Astrocyte of the cerebellum (primary cell): ENCODE data around the gene TFB2M.
"Not testable (repeated sequence)": the region's sequence is repeated elsewhere in the genome, so short reads cannot be mapped to it uniquely, and the experiment has no call there.

Experiments
- DNase-seq: peaks from one replicate; pipeline ENCODE4 v3.0.0-alpha.2; 2011; ENCODE audit warnings: low read depth
- H3K4me3 ChIP-seq: 2 replicates; pipeline ENCODE4 v1.5.1; 2011; ENCODE audit warnings: mild to moderate bottlenecking, low read depth, low read length, moderate library complexity
- CTCF ChIP-seq: IDR thresholded peaks from 2 replicates; pipeline ENCODE4 v1.5.1; 2012; ENCODE audit warnings: low read length, low read depth, moderate library complexity, mild to moderate bottlenecking; ENCODE audit errors: missing control alignments
- in situ Hi-C: cut with HindIII; loops from 2 replicates; pipeline ENCODE4 v1.10.0; 2017; ENCODE audit warnings: low sequenced_read_pairs

The TFB2M gene

GRCh38 chr1:246566128-246566812, at the start of gene TFB2M, which contains the start of gene CNST:
TFB2M (minus strand) TSS chr1:246566261; CDS start chr1:246566138, 123 bp downstream.
CNST (plus strand) TSS chr1:246566456; CDS start chr1:246591563, 25,107 bp downstream.
- no peak for TF ChIP-seq CTCF
- peak; percentile 94 for DNase-seq
- in situ Hi-C loops: no loop called here
- peak within 1 kb of the TSS; percentile 95 for H3K4me3 ChIP-seq

- no peak for DNase-seq
- H3K4me3 ChIP-seq: no peak overlapping the region
- TF ChIP-seq CTCF: no peak
- in situ Hi-C loops: no loop called here
Measured at GRCh38 chr1:246613096-246613758, 47.2 kb upstream of the TFB2M start.

- DNase-seq: no peak
- no peak overlapping the region for H3K4me3 ChIP-seq
Measured at GRCh38 chr1:246609632-246610031, 43.6 kb upstream of the TFB2M start.

GRCh38 chr1:246608616-246609376, 42.7 kb upstream of the TFB2M start:
- TF ChIP-seq CTCF: peak; percentile 30
- no peak overlapping the region for H3K4me3 ChIP-seq
- peak; percentile 52 for DNase-seq
- in situ Hi-C loops: no loop called here

More at GRCh38 chr1:246609632-246610031, 43.6 kb upstream of the TFB2M start:
- no peak for TF ChIP-seq CTCF
- in situ Hi-C loops: no loop called here

GRCh38 chr1:246607462-246607861, 41.4 kb upstream of the TFB2M start:
- no peak for DNase-seq
- in situ Hi-C loops: no loop called here
- no peak overlapping the region for H3K4me3 ChIP-seq
- TF ChIP-seq CTCF: no peak

DNA sequence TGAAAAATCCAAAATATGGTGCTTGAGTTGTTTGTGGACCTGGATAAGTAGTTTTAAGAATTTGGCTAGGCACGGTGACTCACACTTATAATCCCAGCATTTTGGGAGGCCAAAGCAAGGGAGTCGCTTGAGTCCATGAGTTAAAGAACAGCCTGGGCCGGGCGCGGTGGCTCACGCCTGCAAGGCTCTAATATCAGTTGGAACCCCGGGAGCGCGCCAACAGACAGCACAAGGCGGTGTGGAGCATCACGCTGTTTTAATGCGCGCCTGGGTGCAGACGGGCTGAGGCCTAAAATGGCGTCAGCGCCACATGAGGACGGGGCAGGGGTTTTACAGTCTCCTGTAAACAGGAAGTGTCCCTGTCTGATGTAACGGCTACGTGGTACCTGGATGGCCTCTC, 39.2 kb upstream of the TFB2M start:
- DNase-seq, in situ Hi-C loops, H3K4me3 ChIP-seq: not testable (repeated sequence)
